Osteoblast (primary cell): ENCODE results near the gene UQCR11. TPM values are rescaled to one million over a fixed set of nuclear protein-coding genes. Genes with fewer than 3 reads are reported as not detected.

ENCODE experiments used
- DNase-seq: peaks from one replicate; pipeline ENCODE4 v3.0.0; 2011; ENCODE audit warnings: low spot score, mixed read lengths; ENCODE audit not compliant: insufficient read length; ENCODE audit errors: missing footprints
- H2AFZ ChIP-seq: 2 replicates; pipeline ENCODE4 v1.6.0; 2011; ENCODE audit warnings: mild to moderate bottlenecking, low read length
- H3K27ac ChIP-seq: 2 replicates; pipeline ENCODE4 v1.5.1; 2011; ENCODE audit warnings: mild to moderate bottlenecking, low read depth, low read length, moderate library complexity
- H3K27me3 ChIP-seq: 2 replicates; pipeline ENCODE4 v1.6.0; 2012; ENCODE audit warnings: mild to moderate bottlenecking, control low read depth, inconsistent platforms, low read length, moderate library complexity; ENCODE audit not compliant: insufficient read depth
- H3K36me3 ChIP-seq: 2 replicates; pipeline ENCODE4 v1.5.1; 2011; ENCODE audit warnings: mild to moderate bottlenecking, low read length, control low read depth, moderate library complexity; ENCODE audit not compliant: insufficient read depth
- H3K4me1 ChIP-seq: 2 replicates; pipeline ENCODE4 v1.5.1; 2011; ENCODE audit warnings: mild to moderate bottlenecking, low read length, control low read depth, moderate library complexity; ENCODE audit not compliant: insufficient read depth
- H3K4me2 ChIP-seq: 2 replicates; pipeline ENCODE4 v1.6.0; 2011; ENCODE audit warnings: mild to moderate bottlenecking, low read length; ENCODE audit not compliant: insufficient read depth
- H3K4me3 ChIP-seq: fragments of 200-600 bp; sonication (generic); 3 replicates; pipeline ENCODE4 v1.5.1; 2012; ENCODE audit warnings: mild to moderate bottlenecking, low read length, inconsistent platforms; ENCODE audit not compliant: insufficient read depth
- H3K79me2 ChIP-seq: 2 replicates; pipeline ENCODE4 v1.6.0; 2012; ENCODE audit warnings: mild to moderate bottlenecking, low read length, control low read depth, inconsistent platforms; ENCODE audit not compliant: insufficient read depth
- H3K9me3 ChIP-seq: 2 replicates; pipeline ENCODE4 v1.5.1; 2011; ENCODE audit warnings: low read depth, low read length, control low read depth
- H4K20me1 ChIP-seq: 2 replicates; pipeline ENCODE4 v1.6.0; 2012; ENCODE audit warnings: mild to moderate bottlenecking, low read length, control low read depth; ENCODE audit not compliant: insufficient read depth
- CTCF ChIP-seq: IDR thresholded peaks from 2 replicates; pipeline ENCODE4 v1.5.1; 2011; ENCODE audit warnings: mild to moderate bottlenecking, low read depth, low read length, moderate library complexity; ENCODE audit errors: extremely low read depth
- total RNA-seq: library from RNA; depleted of rRNA; stranded (reverse); fragments of >200 nt; gene quantifications from 2 replicates; pipeline ENCODE4 v1.2.3, GENCODE V29; 2012

UQCR11 gene
- total RNA-seq, 1 donor: 39.4 TPM

DNA sequence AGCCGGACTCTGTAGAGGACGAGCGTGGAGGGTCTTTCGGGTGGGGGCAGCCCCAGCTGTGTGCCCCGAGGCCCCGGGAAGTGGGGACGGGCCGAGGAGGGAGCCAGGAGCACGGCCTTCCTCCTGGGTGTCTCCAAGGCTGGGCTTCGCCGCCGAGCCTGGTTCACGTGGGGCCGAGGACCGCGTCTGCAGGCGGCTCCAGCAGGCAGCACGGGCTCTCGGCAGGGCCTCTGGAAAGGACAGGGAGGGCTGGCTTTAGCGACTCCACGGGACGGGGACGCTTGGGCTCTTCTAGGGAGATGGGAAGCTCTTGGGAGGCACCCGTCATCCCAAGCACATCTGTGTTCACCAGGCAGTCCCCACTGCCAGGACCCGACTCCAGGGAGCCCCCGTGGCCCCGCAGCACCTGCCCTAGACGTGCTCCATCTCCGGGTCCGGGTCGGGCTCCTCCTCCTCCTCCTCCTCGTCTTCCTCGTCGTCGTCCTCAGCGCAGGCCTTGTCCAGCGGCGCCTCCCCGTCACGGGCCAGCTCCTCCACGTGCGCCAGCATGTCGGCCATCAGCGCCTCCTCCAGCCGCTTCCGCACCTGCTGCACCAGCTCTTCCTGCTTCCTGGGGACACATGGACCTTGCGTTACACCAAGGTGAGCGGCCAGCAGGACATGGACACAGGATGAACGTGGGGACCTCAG, 27.2 kb downstream of the UQCR11 start:
- Histone ChIP-seq H3K4me2 (no peak overlapping the region), H3K9me3 (no peaks in the 10 kb centered on the region), H4K20me1 (peaks cover 3% of the 10 kb centered on the region), H3K4me1 (no peaks in the 10 kb centered on the region), H3K27me3 (no peaks in the 10 kb centered on the region), H2AFZ (no peak overlapping the region), H3K36me3 (peaks cover 38% of the 10 kb centered on the region), H3K4me3 (no peak overlapping the region), H3K27ac (no peak overlapping the region), H3K79me2 (no peaks in the 10 kb centered on the region)
- DNase-seq: no peak
- TF ChIP-seq CTCF: no peak

GRCh38 chr19:1577090-1577928, 28.0 kb downstream of the UQCR11 start:
- Histone ChIP-seq H3K36me3 (peaks cover 34% of the 10 kb centered on the region), H2AFZ (no peak overlapping the region), H3K4me3 (no peak overlapping the region), H3K4me2 (no peak overlapping the region), H3K79me2 (no peaks in the 10 kb centered on the region), H3K27me3 (no peaks in the 10 kb centered on the region), H3K9me3 (no peaks in the 10 kb centered on the region), H4K20me1 (peaks cover 3% of the 10 kb centered on the region), H3K27ac (no peak overlapping the region), H3K4me1 (no peaks in the 10 kb centered on the region)
- DNase-seq: peak; percentile 76
- no peak for TF ChIP-seq CTCF

- Histone ChIP-seq H2AFZ (no peak overlapping the region), H3K27ac (no peak overlapping the region), H4K20me1 (peaks cover 3% of the 10 kb centered on the region), H3K9me3 (no peaks in the 10 kb centered on the region), H3K4me3 (no peak overlapping the region), H3K27me3 (peaks cover 1% of the 10 kb centered on the region), H3K4me1 (no peaks in the 10 kb centered on the region), H3K36me3 (peaks cover 28% of the 10 kb centered on the region), H3K4me2 (no peak overlapping the region), H3K79me2 (no peaks in the 10 kb centered on the region)
- DNase-seq: no peak
- no peak for TF ChIP-seq CTCF
These were observed 28.8 kb downstream of the UQCR11 start for GRCh38 chr19:1576242-1577089.
